Left cardiac atrium (tissue), 4 donors: ENCODE data around the gene VWA7. TPM values are rescaled to one million over a fixed set of nuclear protein-coding genes. Genes with fewer than 3 reads are reported as not detected.
"Not testable (repeated sequence)": the region's sequence is repeated elsewhere in the genome, so short reads cannot be mapped to it uniquely, and the experiment has no call there.

Experiments
- ATAC-seq, 2 donors: fragments of 200-7000 bp; cut with Tn5 transposase; one replicate each; pipeline ENCODE4 v1.9.1; 2020; ENCODE audit warnings: mild to moderate bottlenecking in 2 of 2, moderate library complexity in 2 of 2
- DNase-seq: peaks from one replicate; pipeline ENCODE4 v3.0.0-alpha.2; 2020
- intact Hi-C, 2 donors: fragments of 100-400 bp; cut with DNase I; formaldehyde crosslinking; loops; one replicate each; pipeline versions ENCODE4 v1.14.1 to v1.15.1; 2022 to 2023
- long read RNA-seq: library from polyadenylated mRNA; unstranded; transcript quantifications from one replicate; pipeline ENCODE4 v2.0.0, GENCODE V29; 2021
- total RNA-seq, 2 donors: library from RNA; stranded (reverse); fragmentation: NEBNext Ultra II Directional; extraction: Animal tissue kit (Norgen Biotek cat#: 25700); gene quantifications; one replicate each; pipeline ENCODE4 v1.2.1, GENCODE V29; 2021
- donor health status: DM: no; HTN: yes; CAD: no.
- donor health status: DM: no; HTN: yes; CAD: no; lungs with severe emphysema.
- donor health status: DM: yes; HTN: yes; CAD: no.
- donor health status: Dilated cardiomyopathy.

Gene VWA7
- total RNA-seq = 1 to 10 TPM; 4.8 to 6.2 TPM
- long read RNA-seq, partial matches to known transcripts = 0 of 1 reads
- long read RNA-seq, other reads (novel, unspliced or antisense) = 1 of 1 reads

GRCh38 chr6:31776989-31777666 lies at the start of gene VWA7:
TSS of gene VWA7 (minus strand) at chr6:31777328. CDS start at chr6:31776779, 549 bp downstream.
- intact Hi-C loops = loop anchor here in 1 of 2 donors (5.0 kb wide), 1 partner anchor 55 kb away; no protein-coding TSS in a partner anchor
- DNase-seq (peak; percentile 83), ATAC-seq (peak; percentile 77 to 91)

GRCh38 chr6:31826793-31827285 lies 49.7 kb upstream of the VWA7 start:
- intact Hi-C loops = no loop called here
- ATAC-seq (peak; percentile 41 to 64), DNase-seq (peak; percentile 90)

GRCh38 chr6:31825553-31825952 lies 48.4 kb upstream of the VWA7 start:
- DNase-seq (no peak), ATAC-seq (no peak)
- intact Hi-C loops = no loop called here

- DNase-seq, ATAC-seq, intact Hi-C loops: not testable (repeated sequence)
Observed at GRCh38 chr6:31823592-31824196, 46.6 kb upstream of the VWA7 start.

GRCh38 chr6:31822036-31822821 lies 45.1 kb upstream of the VWA7 start:
- DNase-seq = peak; percentile 87
- intact Hi-C loops = no loop called here
- peak; percentile 69 to 72 for ATAC-seq

GRCh38 chr6:31821301-31822035 lies 44.3 kb upstream of the VWA7 start:
- intact Hi-C loops = no loop called here
- ATAC-seq (peak; percentile 62 to 65), DNase-seq (peak; percentile 84)

GRCh38 chr6:31820399-31820798 lies 43.3 kb upstream of the VWA7 start:
- ATAC-seq, DNase-seq, intact Hi-C loops: not testable (repeated sequence)

GRCh38 chr6:31819871-31820299 lies 42.8 kb upstream of the VWA7 start:
- ATAC-seq (no peak), DNase-seq (no peak)
- intact Hi-C loops = no loop called here

GRCh38 chr6:31817929-31818511 lies 40.9 kb upstream of the VWA7 start:
- ATAC-seq, intact Hi-C loops, DNase-seq: not testable (repeated sequence)

GRCh38 chr6:31817133-31817928 lies 40.2 kb upstream of the VWA7 start:
- intact Hi-C loops, ATAC-seq, DNase-seq: not testable (repeated sequence)

- DNase-seq (peak; percentile 96), ATAC-seq (peak; percentile 90 to 92)
- intact Hi-C loops = no loop called here
Observed at GRCh38 chr6:31815025-31815838, 38.1 kb upstream of the VWA7 start, which contains the start of the genes HSPA1A and HSPA1L. TSS of gene HSPA1A (plus strand) at chr6:31815543. CDS start at chr6:31815757, 214 bp downstream. TSS of gene HSPA1L (minus strand) at chr6:31815283. CDS start at chr6:31811972, 3,311 bp downstream.

- ATAC-seq (peak; percentile 86 to 90), DNase-seq (peak; percentile 96)
- intact Hi-C loops = no loop called here
Observed at GRCh38 chr6:31814677-31815024, 37.5 kb upstream of the VWA7 start.

GRCh38 chr6:31813465-31813849 lies 36.3 kb upstream of the VWA7 start:
- intact Hi-C loops = no loop called here
- DNase-seq = no peak
- ATAC-seq = no peak

- ATAC-seq (no peak), DNase-seq (no peak)
- intact Hi-C loops = no loop called here
Observed at GRCh38 chr6:31811645-31812044, 34.5 kb upstream of the VWA7 start.

GRCh38 chr6:31808599-31808998 lies 31.5 kb upstream of the VWA7 start:
- ATAC-seq, DNase-seq, intact Hi-C loops: not testable (repeated sequence)

GRCh38 chr6:31806470-31807272 lies 29.5 kb upstream of the VWA7 start, which contains the start of gene LSM2:
TSS of gene LSM2 (minus strand) at chr6:31806966. CDS start at chr6:31806757, 209 bp downstream.
- DNase-seq (peak; percentile 98), ATAC-seq (peak; percentile 99 to 100)
- intact Hi-C loops = no loop called here
